Nephron (organoid): ENCODE measurements around the gene MACO1.

ENCODE experiments used
- H3K27ac Mint-ChIP-seq, 3 experiments: 2 replicates each; pipeline ENCODE4 v1.8.0; 2020; ENCODE audit warnings: mixed read lengths in 3 of 3, mild to moderate bottlenecking in 2 of 3, moderate library complexity in 1 of 3
- H3K27me3 Mint-ChIP-seq: 2 replicates; pipeline ENCODE4 v1.8.0; 2021; ENCODE audit warnings: low read depth, mild to moderate bottlenecking, moderate library complexity, mixed read lengths
- H3K36me3 Mint-ChIP-seq: 2 replicates; pipeline ENCODE4 v1.8.0; 2020; ENCODE audit warnings: low read depth, mixed read lengths
- H3K4me1 Mint-ChIP-seq: 2 replicates; pipeline ENCODE4 v1.8.0; 2020; ENCODE audit warnings: mixed read lengths
- H3K4me3 Mint-ChIP-seq, 3 experiments: 2 replicates each; pipeline ENCODE4 v1.8.0; 2020; ENCODE audit warnings: mild to moderate bottlenecking in 3 of 3, mixed read lengths in 3 of 3, moderate library complexity in 2 of 3
- H3K9me3 Mint-ChIP-seq: 2 replicates; pipeline ENCODE4 v1.8.0; 2020; ENCODE audit warnings: mixed read lengths
- TF ChIP-seq, protein P1 (sequence below), 3 experiments: fragments of 200-600 bp; sonication (generic); IDR thresholded peaks; one replicate each; pipeline ENCODE4 v1.5.0; 2021; ENCODE audit warnings: antibody characterized with exemption in 3 of 3; ENCODE audit not compliant: unreplicated experiment in 3 of 3

Gene MACO1

DNA sequence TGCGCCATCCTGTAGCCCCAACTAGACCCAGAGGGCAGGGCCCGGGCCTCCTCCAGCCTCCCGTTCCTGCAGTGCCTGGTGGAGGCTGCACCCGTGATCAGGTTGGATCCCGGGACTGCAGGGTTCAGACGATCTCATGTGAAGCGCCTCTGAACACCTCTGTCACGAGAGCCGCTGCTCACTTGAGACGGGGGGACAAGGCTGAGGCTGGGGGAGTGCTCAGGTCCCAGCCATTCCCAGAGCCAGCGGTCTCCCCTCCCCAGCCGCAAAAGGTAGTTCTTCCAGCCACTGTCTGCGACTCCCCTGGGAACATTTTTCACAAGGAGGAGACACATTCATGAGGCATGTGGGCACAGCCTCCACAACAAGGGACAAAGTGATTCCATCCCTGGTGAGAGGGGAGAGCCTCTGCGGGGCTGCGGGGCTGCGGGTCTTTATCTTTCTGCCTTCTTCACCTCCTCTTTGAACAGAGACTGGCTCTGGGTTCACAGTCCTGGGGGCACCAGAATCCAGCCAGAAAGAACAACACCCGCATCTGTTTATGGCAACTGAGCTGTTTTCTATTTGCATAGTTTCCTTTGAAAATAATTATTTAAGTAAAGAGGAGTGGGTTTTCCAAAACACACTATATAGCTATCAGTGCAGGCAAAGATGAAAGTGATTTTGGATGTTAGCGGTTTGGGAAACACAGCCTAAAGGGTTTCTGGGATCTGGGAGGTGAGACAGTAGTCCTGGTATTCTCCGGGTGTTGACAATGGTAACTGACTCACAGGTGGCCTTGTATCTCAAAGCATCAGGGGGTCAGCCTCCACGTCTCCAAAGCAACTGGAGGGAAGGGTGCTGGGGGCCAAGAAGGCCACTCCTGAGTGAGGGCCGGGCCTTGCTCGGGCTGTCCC is 99.7 kb downstream of the MACO1 start:
- H3K9me3 Mint-ChIP-seq: peaks cover 4% of the 10 kb centered on the region
- H3K4me3 Mint-ChIP-seq: no peak overlapping the region
- no peak overlapping the region for H3K27ac Mint-ChIP-seq
- H3K27me3 Mint-ChIP-seq: peaks cover 15% of the 10 kb centered on the region
- no peaks in the 10 kb centered on the region for H3K36me3 Mint-ChIP-seq
- no peaks in the 10 kb centered on the region for H3K4me1 Mint-ChIP-seq
- TF ChIP-seq, protein P1, sequence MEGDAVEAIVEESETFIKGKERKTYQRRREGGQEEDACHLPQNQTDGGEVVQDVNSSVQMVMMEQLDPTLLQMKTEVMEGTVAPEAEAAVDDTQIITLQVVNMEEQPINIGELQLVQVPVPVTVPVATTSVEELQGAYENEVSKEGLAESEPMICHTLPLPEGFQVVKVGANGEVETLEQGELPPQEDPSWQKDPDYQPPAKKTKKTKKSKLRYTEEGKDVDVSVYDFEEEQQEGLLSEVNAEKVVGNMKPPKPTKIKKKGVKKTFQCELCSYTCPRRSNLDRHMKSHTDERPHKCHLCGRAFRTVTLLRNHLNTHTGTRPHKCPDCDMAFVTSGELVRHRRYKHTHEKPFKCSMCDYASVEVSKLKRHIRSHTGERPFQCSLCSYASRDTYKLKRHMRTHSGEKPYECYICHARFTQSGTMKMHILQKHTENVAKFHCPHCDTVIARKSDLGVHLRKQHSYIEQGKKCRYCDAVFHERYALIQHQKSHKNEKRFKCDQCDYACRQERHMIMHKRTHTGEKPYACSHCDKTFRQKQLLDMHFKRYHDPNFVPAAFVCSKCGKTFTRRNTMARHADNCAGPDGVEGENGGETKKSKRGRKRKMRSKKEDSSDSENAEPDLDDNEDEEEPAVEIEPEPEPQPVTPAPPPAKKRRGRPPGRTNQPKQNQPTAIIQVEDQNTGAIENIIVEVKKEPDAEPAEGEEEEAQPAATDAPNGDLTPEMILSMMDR (IDR thresholded peaks at IDR 0.05; ENCODE audit: unreplicated experiment in 3 of 3): no peak

DNA sequence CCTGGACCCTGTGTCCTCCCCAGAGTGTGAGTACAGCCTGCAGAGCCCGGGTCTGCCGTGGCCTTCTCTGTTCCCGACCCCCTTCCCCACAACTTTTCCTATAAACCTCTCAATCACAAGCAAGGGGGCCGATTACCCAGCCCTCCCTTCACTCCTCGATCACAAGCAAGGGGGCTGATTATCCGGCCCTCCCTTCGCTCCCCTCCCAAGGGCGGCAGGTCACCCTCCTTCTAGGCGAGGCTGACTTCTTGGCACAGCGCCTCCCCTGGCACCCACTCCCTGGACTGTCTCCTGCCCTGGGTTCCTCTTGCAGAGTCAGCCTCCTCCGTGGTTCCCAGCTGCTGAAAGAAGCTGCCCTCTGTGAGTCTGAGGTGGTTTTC is 100.4 kb downstream of the MACO1 start:
- Mint-ChIP-seq H3K36me3 (no peaks in the 10 kb centered on the region), H3K4me3 (no peak overlapping the region), H3K27me3 (peaks cover 15% of the 10 kb centered on the region), H3K4me1 (no peaks in the 10 kb centered on the region), H3K9me3 (peaks cover 3% of the 10 kb centered on the region), H3K27ac (no peak overlapping the region)
- TF ChIP-seq, protein P1 (IDR thresholded peaks at IDR 0.05; ENCODE audit: unreplicated experiment in 3 of 3): no peak

DNA sequence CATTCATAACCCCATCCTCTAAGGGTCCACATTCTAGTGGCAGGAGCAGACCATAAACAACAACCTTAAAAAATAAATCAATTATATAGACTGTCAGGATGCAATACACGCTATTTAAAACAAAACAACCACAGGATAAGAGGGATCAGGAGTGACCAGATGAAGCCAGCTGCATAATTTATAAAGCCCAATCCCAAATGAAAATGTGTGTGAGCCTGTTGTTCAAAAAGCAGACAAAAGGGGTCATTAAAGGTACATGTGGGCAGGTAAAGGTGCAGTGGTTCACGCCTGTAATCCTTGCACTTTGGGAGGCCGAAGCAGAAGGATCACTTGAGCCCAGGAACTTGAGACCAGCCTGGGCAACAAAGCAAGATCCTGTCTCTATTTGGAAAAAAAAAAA is 102.3 kb downstream of the MACO1 start:
- Mint-ChIP-seq H3K27ac (no peak overlapping the region), H3K4me1 (no peaks in the 10 kb centered on the region), H3K27me3 (peaks cover 15% of the 10 kb centered on the region), H3K9me3 (peaks cover 3% of the 10 kb centered on the region), H3K4me3 (no peak overlapping the region), H3K36me3 (no peaks in the 10 kb centered on the region)
- TF ChIP-seq, protein P1 (IDR thresholded peaks at IDR 0.05; ENCODE audit: unreplicated experiment in 3 of 3): no peak

DNA sequence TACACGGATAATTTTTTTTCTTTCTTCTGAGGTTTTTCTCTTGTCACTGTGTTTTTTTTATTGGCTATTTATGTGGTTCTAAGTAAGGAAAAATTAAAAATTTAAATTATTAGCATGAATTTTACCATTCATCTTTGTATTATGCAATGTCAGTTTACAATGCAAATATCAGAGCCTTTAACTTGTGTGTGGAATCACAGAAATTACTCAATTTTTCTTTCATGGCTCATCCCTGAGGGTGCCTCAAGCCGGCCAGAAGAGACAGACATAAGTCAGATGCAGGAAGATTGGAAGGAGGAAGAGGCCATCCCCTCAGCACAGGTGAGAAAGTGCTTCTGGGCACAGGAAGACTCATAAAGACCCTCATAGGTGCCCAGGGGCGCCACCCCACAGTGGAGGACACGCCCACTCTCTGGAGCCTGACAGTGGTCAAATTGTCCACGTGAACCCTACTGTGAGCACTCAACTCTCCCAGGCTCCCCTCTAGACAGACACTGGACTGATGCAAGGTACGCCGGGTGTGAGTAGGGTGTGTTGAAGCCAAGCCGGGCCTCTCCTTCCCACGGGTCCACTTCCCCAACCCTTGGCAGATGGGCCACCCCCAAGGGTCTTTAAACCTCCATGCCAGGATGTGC is 103.2 kb downstream of the MACO1 start:
- Mint-ChIP-seq H3K36me3 (no peaks in the 10 kb centered on the region), H3K27ac (no peak overlapping the region), H3K9me3 (peaks cover 3% of the 10 kb centered on the region), H3K4me3 (no peak overlapping the region), H3K27me3 (peaks cover 15% of the 10 kb centered on the region), H3K4me1 (no peaks in the 10 kb centered on the region)
- TF ChIP-seq, protein P1 (IDR thresholded peaks at IDR 0.05; ENCODE audit: unreplicated experiment in 3 of 3): no peak

DNA sequence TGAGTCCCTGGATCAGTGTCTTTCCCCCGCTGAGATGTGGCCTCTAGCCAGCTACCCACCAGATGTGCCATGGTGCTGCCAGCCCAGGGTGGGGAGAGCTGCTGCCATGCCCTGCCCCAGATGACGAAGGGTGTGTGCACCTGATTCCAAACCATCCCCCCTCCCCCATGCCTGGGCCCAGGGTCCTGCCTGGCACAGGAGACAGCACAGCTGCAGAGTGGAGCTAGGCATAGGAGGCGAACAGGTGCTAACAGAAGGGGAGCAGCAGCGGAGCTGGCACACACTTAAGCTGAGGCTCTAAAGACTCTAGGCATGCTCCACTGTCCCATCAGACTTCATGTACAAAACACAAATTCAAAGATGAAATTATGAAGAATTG is 103.7 kb downstream of the MACO1 start:
- Mint-ChIP-seq H3K4me1 (no peaks in the 10 kb centered on the region), H3K4me3 (no peak overlapping the region), H3K27me3 (peaks cover 11% of the 10 kb centered on the region), H3K9me3 (no peaks in the 10 kb centered on the region), H3K36me3 (no peaks in the 10 kb centered on the region), H3K27ac (no peak overlapping the region)
- TF ChIP-seq, protein P1 (IDR thresholded peaks at IDR 0.05; ENCODE audit: unreplicated experiment in 3 of 3): no peak
